ENCODE results near the gene JAZF1. TPM values are rescaled to one million over a fixed set of nuclear protein-coding genes. Genes with fewer than 3 reads are reported as not detected.

Gene JAZF1
- polyA plus RNA-seq, 3 donors: 12.1 to 18.1 (median 17.2) TPM

- no peak overlapping the region for H3K4me2 ChIP-seq (replicated peaks; ENCODE audit: extremely low read depth, low read length, poor library complexity, severe bottlenecking)
- no peak overlapping the region for H3K9ac ChIP-seq (ENCODE audit: insufficient read depth, low read length, poor library complexity, severe bottlenecking)
- H2AFZ ChIP-seq (ENCODE audit: insufficient read depth, low read depth, low read length, poor library complexity, severe bottlenecking): no peak overlapping the region
- no peaks in the 10 kb centered on the region for H3K79me2 ChIP-seq (ENCODE audit: insufficient read depth, low read length)
- no peaks in the 10 kb centered on the region for H3K36me3 ChIP-seq (replicated peaks in 1 of 2; ENCODE audit: control insufficient read depth in 1 of 2, insufficient read depth in 2 of 2, low read length in 2 of 2)
- H3K4me1 Mint-ChIP-seq: peaks cover 6% of the 10 kb centered on the region
- no peaks in the 10 kb centered on the region for H3K9me3 ChIP-seq (replicated peaks in 1 of 2; ENCODE audit: control insufficient read depth in 1 of 2, insufficient read depth in 1 of 2, low read length in 2 of 2)
- H3K27me3 Mint-ChIP-seq (ENCODE audit: low read depth in 3 of 3): peaks cover 0 to 2% (median 2%) of the 10 kb centered on the region in 3 donors
- TF ChIP-seq, protein P1, sequence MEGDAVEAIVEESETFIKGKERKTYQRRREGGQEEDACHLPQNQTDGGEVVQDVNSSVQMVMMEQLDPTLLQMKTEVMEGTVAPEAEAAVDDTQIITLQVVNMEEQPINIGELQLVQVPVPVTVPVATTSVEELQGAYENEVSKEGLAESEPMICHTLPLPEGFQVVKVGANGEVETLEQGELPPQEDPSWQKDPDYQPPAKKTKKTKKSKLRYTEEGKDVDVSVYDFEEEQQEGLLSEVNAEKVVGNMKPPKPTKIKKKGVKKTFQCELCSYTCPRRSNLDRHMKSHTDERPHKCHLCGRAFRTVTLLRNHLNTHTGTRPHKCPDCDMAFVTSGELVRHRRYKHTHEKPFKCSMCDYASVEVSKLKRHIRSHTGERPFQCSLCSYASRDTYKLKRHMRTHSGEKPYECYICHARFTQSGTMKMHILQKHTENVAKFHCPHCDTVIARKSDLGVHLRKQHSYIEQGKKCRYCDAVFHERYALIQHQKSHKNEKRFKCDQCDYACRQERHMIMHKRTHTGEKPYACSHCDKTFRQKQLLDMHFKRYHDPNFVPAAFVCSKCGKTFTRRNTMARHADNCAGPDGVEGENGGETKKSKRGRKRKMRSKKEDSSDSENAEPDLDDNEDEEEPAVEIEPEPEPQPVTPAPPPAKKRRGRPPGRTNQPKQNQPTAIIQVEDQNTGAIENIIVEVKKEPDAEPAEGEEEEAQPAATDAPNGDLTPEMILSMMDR (IDR thresholded peaks at IDR 0.05): no peak
- no peaks in the 10 kb centered on the region for H3K9me3 Mint-ChIP-seq
- no peak overlapping the region for H3K27ac Mint-ChIP-seq
- no peaks in the 10 kb centered on the region for H3K27me3 ChIP-seq (ENCODE audit: control insufficient read depth in 2 of 2, insufficient read depth in 2 of 2, low read length in 2 of 2)
- H3K4me1 ChIP-seq (ENCODE audit: control insufficient read depth in 1 of 2, insufficient read depth in 2 of 2, low read length in 2 of 2): peaks cover 9 to 10% of the 10 kb centered on the region in 2 donors
- no peak overlapping the region for H3K27ac ChIP-seq (ENCODE audit: low read depth in 1 of 2, low read length in 2 of 2)
- peaks cover 2 to 11% of the 10 kb centered on the region in 2 donors for H3K36me3 Mint-ChIP-seq
- no peak overlapping the region for H3K4me3 ChIP-seq (replicated peaks in 1 of 3; ENCODE audit: low read depth in 2 of 3, low read length in 3 of 3)
- intact Hi-C loops (cut with micrococcal nuclease): no loop called here
- 100% methylated on average over 1 of the region's 4 CpGs for whole genome bisulfite sequencing (ENCODE audit: insufficient coverage)
- peaks cover 29% of the 10 kb centered on the region for H4K20me1 ChIP-seq (ENCODE audit: insufficient read depth, low read length)
- no peak overlapping the region for H3K4me3 Mint-ChIP-seq
- DNase-seq: no peak
These were observed 274.1 kb downstream of the JAZF1 start for GRCh38 chr7:27906385-27907091.

DNA sequence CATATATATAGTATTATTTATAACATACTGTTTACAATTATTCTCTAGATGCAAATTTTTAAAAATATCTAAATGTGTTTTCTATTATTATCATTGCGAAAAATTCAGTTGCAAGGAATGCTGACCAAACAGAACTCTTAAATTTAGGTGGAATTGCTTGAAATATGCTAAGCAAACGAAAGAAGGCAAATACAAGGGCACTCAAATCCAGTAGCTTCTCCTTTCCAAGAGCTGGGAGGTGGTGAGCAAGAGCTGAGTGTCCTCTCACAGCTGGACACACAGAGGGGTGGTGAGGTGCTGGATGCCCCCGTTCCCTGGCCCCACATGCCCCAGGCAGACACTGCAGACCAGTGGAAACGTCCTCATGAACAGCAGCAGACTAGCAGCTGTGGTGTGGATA, 274.6 kb downstream of the JAZF1 start:
- Mint-ChIP-seq H3K27me3 (ENCODE audit: low read depth in 3 of 3) (peaks cover 0 to 2% (median 2%) of the 10 kb centered on the region in 3 donors), H3K9me3 (no peaks in the 10 kb centered on the region), H3K4me3 (no peak overlapping the region), H3K27ac (no peak overlapping the region), H3K4me1 (peaks cover 11% of the 10 kb centered on the region), H3K36me3 (peaks cover 2 to 10% of the 10 kb centered on the region in 2 donors)
- Histone ChIP-seq H3K27me3 (ENCODE audit: control insufficient read depth in 2 of 2, insufficient read depth in 2 of 2, low read length in 2 of 2) (no peaks in the 10 kb centered on the region), H3K4me2 (replicated peaks; ENCODE audit: extremely low read depth, low read length, poor library complexity, severe bottlenecking) (no peak overlapping the region), H3K4me3 (replicated peaks in 1 of 3; ENCODE audit: low read depth in 2 of 3, low read length in 3 of 3) (no peak overlapping the region), H3K9me3 (replicated peaks in 1 of 2; ENCODE audit: control insufficient read depth in 1 of 2, insufficient read depth in 1 of 2, low read length in 2 of 2) (no peaks in the 10 kb centered on the region), H3K27ac (ENCODE audit: low read depth in 1 of 2, low read length in 2 of 2) (no peak overlapping the region), H3K4me1 (ENCODE audit: control insufficient read depth in 1 of 2, insufficient read depth in 2 of 2, low read length in 2 of 2) (peaks cover 14 to 15% of the 10 kb centered on the region in 2 donors), H3K36me3 (replicated peaks in 1 of 2; ENCODE audit: control insufficient read depth in 1 of 2, insufficient read depth in 2 of 2, low read length in 2 of 2) (no peaks in the 10 kb centered on the region), H3K9ac (ENCODE audit: insufficient read depth, low read length, poor library complexity, severe bottlenecking) (no peak overlapping the region), H4K20me1 (ENCODE audit: insufficient read depth, low read length) (peaks cover 29% of the 10 kb centered on the region), H2AFZ (ENCODE audit: insufficient read depth, low read depth, low read length, poor library complexity, severe bottlenecking) (no peak overlapping the region), H3K79me2 (ENCODE audit: insufficient read depth, low read length) (no peaks in the 10 kb centered on the region)
- TF ChIP-seq, protein P1 (IDR thresholded peaks at IDR 0.05): no peak
- 80% methylated on average over 1 of the region's 4 CpGs for whole genome bisulfite sequencing (ENCODE audit: insufficient coverage)
- DNase-seq: no peak
- intact Hi-C loops (cut with micrococcal nuclease): no loop called here
